H1 (cell line): ENCODE results near the gene ADRB2. TPM values are rescaled to one million over a fixed set of nuclear protein-coding genes. Genes with fewer than 3 reads are reported as not detected.

ENCODE experiments used
- ATF3 ChIP-seq: IDR thresholded peaks from 2 replicates; pipeline ENCODE4 v1.6.1; 2011; ENCODE audit warnings: low read depth, mild to moderate bottlenecking, low read length; ENCODE audit not compliant: insufficient read depth
- CHD1 ChIP-seq: IDR thresholded peaks from 2 replicates; pipeline ENCODE4 v1.6.1; 2012; ENCODE audit warnings: low read depth, low read length, improper control_type of control experiment
- CTBP2 ChIP-seq: IDR thresholded peaks from 2 replicates; pipeline ENCODE4 v1.7.0; 2011; ENCODE audit warnings: borderline replicate concordance, mild to moderate bottlenecking, moderate library complexity, mixed read lengths, low read length; ENCODE audit not compliant: insufficient read depth, insufficient read length
- RXRA ChIP-seq: IDR thresholded peaks from 2 replicates; pipeline ENCODE4 v1.6.1; 2011; ENCODE audit warnings: low read depth, mild to moderate bottlenecking, low read length, moderate library complexity; ENCODE audit not compliant: insufficient read depth
- SP2 ChIP-seq: IDR thresholded peaks from 2 replicates; pipeline ENCODE4 v1.6.1; 2012; ENCODE audit warnings: mild to moderate bottlenecking, low read length, inconsistent platforms
- TAF7 ChIP-seq: optimal IDR thresholded peaks from 2 replicates; pipeline ENCODE3; 2011; ENCODE audit warnings: low read depth, mild to moderate bottlenecking, inconsistent platforms, low read length, moderate library complexity, borderline replicate concordance
- polyA plus RNA-seq, 7 experiments: library from polyadenylated mRNA; depleted of rRNA in 3 of 7; stranded (reverse) in 5 of 7; unstranded in 2 of 7; fragments of >200 nt in 5 of 7; fragments of 200-250 nt in 2 of 7; gene quantifications; 1 replicate in 5 of 7; 2 replicates in 1 of 7; 4 replicates in 1 of 7; pipeline versions ENCODE4 v1.2.1 to v1.2.3, GENCODE V29; 2011 to 2013; ENCODE audit warnings: missing spikeins in 2 of 7, mixed read lengths in 2 of 7
- total RNA-seq: library from RNA; stranded (reverse); fragmentation: NEBNext Ultra II Directional; extraction: Animal tissue kit (Norgen Biotek cat#: 25700); gene quantifications from 2 replicates; pipeline ENCODE4 v1.2.1, GENCODE V29; 2021

The ADRB2 gene
- total and polyA plus RNA-seq, 2 of the 8 experiments (the other 6 are each of a cell fraction or from before 2014, with no cell fraction given) = 0.65 to 0.77 TPM

- TF ChIP-seq TAF7 = no peak
- no peak for TF ChIP-seq ATF3
- no peak for TF ChIP-seq CHD1
- TF ChIP-seq CTBP2 = no peak
- no peak for TF ChIP-seq SP2
- no peak for TF ChIP-seq RXRA
Measured at GRCh38 chr5:148794729-148795561, 31.5 kb upstream of the ADRB2 start (continued).
